ENCODE measurements around the gene ADM2.

DNA sequence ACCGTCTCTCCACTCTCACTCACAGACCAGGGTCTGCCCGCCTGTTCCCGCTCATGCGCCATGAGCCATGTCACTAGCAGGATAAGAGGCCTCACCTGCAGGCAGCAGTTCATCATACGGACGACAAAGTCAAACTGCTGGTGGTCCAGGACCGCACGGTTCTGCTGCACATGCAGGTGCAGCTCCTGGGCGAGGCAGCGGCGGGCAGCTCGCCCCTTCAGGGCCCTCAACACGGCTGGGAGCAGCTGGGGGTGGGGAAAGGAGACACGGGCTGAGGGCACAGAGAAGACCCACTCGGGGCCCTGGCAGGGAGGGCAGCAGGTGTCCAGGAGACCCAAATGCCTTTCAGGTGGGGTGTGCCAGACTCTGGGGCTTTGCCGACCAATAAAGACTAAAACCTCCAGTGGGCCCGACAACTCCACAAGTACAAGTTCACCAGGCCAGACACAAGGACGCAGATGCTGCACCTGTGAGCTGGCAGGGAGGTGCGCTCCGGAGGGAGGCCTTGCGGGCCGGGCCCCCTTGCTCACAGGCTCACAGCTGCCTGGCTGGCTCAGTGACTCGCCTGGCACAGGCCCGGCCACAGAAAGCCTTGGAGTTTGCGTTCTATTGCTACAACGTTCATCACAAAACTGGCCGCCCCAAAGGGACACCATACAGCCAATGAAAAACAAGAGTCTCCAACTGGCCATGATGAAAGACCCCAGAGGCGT is 18.0 kb upstream of the ADM2 start:
- TF ChIP-seq CTCF (IDR thresholded peaks at IDR 0.05 in 4 of 5, conservative IDR thresholded peaks at IDR 0.05 in 1 of 5) (no peak), POLR2A (IDR thresholded peaks at IDR 0.05) (no peak)
